ENCODE data around the gene TMEM17. TPM values are rescaled to one million over a fixed set of nuclear protein-coding genes. Genes with fewer than 3 reads are reported as not detected.
"Not testable (repeated sequence)": the region's sequence is repeated elsewhere in the genome, so short reads cannot be mapped to it uniquely, and the experiment has no call there.

The TMEM17 gene
- total and polyA plus RNA-seq, 12 donors: 0.66 to 3.2 (median 2.1) TPM

DNA sequence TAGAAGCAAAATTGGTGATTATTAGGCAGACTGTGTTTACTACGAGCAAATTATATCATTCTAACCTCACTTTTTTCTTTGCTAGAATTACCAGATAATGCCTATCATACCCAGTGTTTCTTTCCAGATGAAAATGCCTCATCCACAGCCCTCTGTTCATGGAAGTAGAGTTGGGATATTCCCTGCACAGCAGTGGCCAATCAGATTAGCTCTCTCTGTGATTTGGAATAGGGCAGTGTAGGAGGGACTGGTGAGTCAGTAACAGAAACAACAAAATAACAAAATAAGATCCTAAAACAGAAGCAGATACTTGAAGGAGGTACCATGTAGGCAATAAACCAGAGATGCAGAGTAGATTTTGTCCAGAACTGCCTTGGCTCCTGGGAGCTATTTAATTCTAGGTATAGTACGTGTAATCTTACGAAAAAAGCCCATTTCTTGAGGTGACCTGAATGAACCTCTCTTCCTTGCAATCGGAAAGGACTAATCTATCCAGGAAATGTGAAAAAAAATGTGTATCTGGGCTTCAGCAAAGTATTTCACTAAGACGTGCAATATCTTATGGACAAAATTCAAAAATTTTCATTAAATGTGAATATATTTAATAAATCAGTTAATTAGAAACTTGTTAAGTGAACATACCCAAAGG, 18.4 kb upstream of the TMEM17 start:
- intact Hi-C loops (cut with DNase I): no loop called here
- WGBS, 2 donors: 58 to 61% methylated on average over 5 of the region's 5 CpGs
- Histone ChIP-seq H3K27me3 (no peaks in the 10 kb centered on the region), H3K36me3 (no peaks in the 10 kb centered on the region), H3K4me1 (no peaks in the 10 kb centered on the region), H3K27ac (no peak overlapping the region), H3K4me3 (no peak overlapping the region), H3K9me3 (peaks cover 0 to 4% (median 0%) of the 10 kb centered on the region in 11 donors)
- peak in 2 of 8 donors; percentile 70 to 83 for ATAC-seq
- TF ChIP-seq CTCF (IDR thresholded peaks at IDR 0.05): no peak
- no peak for DNase-seq

DNA sequence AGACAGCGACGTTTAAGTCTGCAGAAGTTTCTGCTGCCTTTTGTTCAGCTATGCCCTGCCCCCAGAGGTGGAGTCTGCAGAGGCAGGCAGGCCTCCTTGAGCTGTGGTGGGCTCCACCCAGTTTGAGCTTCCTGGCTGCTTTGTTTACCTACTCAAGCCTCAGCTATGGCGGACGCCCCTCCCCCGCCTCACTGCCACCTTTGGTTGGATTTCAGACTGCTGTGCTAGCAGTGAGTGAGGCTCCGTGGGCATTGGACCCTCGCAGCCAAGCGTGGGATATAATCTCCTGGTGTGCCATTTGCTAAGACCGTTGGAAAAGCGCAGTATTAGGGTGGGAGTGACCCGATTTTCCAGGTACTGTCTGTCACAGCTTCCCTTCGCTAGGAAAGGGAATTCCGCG, 15.1 kb upstream of the TMEM17 start:
- H3K36me3 ChIP-seq; DNase-seq; H3K27me3 ChIP-seq; H3K4me1 ChIP-seq; ATAC-seq; H3K27ac ChIP-seq; intact Hi-C loops (cut with DNase I); H3K4me3 ChIP-seq: not testable (repeated sequence)
- 89 to 95% methylated on average over 14 of the region's 14 CpGs for WGBS, 2 donors
- H3K9me3 ChIP-seq: peaks cover 0 to 12% (median 0%) of the 10 kb centered on the region in 11 donors

DNA sequence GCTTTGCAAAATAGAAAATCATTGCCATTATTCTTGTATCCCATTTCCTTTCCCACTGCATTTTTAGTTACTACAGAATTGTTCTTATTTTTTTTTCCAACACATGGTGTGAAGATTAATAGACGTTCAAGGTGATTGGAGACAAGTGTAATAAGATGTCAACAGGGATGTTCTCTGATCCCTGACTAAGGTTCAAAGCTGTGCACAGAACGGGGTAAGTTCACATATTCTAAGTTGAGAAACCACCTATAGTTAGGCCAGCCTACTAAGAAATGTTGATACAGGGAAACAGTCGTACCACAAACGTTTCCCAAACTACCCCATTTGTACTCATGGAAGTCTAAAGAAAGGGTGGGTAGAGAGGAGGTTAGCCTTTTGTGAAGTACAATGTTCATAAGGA, 6.4 kb upstream of the TMEM17 start:
- no peak for TF ChIP-seq CTCF (IDR thresholded peaks at IDR 0.05)
- ATAC-seq: no peak
- 77 to 80% methylated on average over 4 of the region's 4 CpGs for WGBS, 2 donors
- DNase-seq: no peak
- no peaks in the 10 kb centered on the region for H3K4me1 ChIP-seq
- no peaks in the 10 kb centered on the region for H3K27me3 ChIP-seq
- H3K36me3 ChIP-seq: no peaks in the 10 kb centered on the region
- intact Hi-C loops (cut with DNase I): no loop called here
- no peak overlapping the region for H3K4me3 ChIP-seq
- no peak overlapping the region for H3K27ac ChIP-seq
- peaks cover 0 to 14% (median 0%) of the 10 kb centered on the region in 11 donors for H3K9me3 ChIP-seq

- peaks cover 0 to 10% (median 0%) of the 10 kb centered on the region in 11 donors for H3K9me3 ChIP-seq
- ATAC-seq: no peak
Observed at GRCh38 chr2:62511636-62512035, 5.6 kb upstream of the TMEM17 start.

More at GRCh38 chr2:62511636-62512035, 5.6 kb upstream of the TMEM17 start:
- no peak for DNase-seq
- Histone ChIP-seq H3K4me1 (peaks cover 0 to 5% (median 3%) of the 10 kb centered on the region in 9 donors), H3K36me3 (no peaks in the 10 kb centered on the region), H3K4me3 (no peak overlapping the region), H3K27me3 (no peaks in the 10 kb centered on the region), H3K27ac (no peak overlapping the region)
- no peak for TF ChIP-seq CTCF (IDR thresholded peaks at IDR 0.05)
- WGBS, 2 donors: 63 to 77% methylated on average over 6 of the region's 6 CpGs
- intact Hi-C loops (cut with DNase I): no loop called here
